Keratinocyte (primary cell): Measurements from ENCODE around the gene ANGEL1.

Experiments
- EZH2 ChIP-seq: IDR thresholded peaks from one replicate; pipeline ENCODE4 v1.6.1; 2012; ENCODE audit warnings: inconsistent platforms, mild to moderate bottlenecking, low read length, moderate library complexity
- TF ChIP-seq, protein P1 (sequence below), 3 experiments: IDR thresholded peaks in 1 of 3; conservative IDR thresholded peaks in 1 of 3; optimal IDR thresholded peaks in 1 of 3; 2 replicates in 2 of 3; 3 replicates in 1 of 3; pipeline versions ENCODE3 to v1.5.1; 2011; ENCODE audit warnings: low read length in 3 of 3, mild to moderate bottlenecking in 3 of 3, moderate library complexity in 2 of 3, control low read depth in 1 of 3, inconsistent platforms in 1 of 3; ENCODE audit not compliant: insufficient read depth in 2 of 3; ENCODE audit errors: extremely low read depth in 1 of 3

DNA sequence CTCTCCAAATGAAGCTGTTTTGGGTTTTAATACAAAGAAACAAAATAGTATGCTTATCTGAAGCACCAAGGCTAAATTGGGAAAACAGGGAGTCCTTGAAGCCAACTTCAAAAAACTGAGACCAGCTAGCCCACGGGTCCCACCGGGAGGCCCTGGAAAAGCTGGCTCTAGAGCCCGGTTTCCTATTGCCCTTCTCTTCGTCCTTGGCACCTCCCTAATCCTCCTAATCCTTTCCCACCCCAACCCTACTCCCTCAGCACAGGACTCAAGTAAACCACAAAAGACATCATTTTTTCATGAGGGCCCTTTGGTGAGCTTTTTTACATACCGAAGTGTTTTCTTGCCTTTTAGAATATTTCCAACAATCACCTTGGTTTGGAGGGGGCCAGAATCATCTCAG lies 24.8 kb upstream of the ANGEL1 start:
- TF ChIP-seq, protein P1, sequence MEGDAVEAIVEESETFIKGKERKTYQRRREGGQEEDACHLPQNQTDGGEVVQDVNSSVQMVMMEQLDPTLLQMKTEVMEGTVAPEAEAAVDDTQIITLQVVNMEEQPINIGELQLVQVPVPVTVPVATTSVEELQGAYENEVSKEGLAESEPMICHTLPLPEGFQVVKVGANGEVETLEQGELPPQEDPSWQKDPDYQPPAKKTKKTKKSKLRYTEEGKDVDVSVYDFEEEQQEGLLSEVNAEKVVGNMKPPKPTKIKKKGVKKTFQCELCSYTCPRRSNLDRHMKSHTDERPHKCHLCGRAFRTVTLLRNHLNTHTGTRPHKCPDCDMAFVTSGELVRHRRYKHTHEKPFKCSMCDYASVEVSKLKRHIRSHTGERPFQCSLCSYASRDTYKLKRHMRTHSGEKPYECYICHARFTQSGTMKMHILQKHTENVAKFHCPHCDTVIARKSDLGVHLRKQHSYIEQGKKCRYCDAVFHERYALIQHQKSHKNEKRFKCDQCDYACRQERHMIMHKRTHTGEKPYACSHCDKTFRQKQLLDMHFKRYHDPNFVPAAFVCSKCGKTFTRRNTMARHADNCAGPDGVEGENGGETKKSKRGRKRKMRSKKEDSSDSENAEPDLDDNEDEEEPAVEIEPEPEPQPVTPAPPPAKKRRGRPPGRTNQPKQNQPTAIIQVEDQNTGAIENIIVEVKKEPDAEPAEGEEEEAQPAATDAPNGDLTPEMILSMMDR (optimal IDR thresholded peaks at IDR 0.05 in 1 of 3, IDR thresholded peaks at IDR 0.05 in 1 of 3, conservative IDR thresholded peaks at IDR 0.05 in 1 of 3; ENCODE audit: extremely low read depth in 1 of 3, insufficient read depth in 2 of 3, low read length in 3 of 3): no peak
- TF ChIP-seq EZH2: no peak
